Measurements from ENCODE around the gene HMX1. TPM values are rescaled to one million over a fixed set of nuclear protein-coding genes. Genes with fewer than 3 reads are reported as not detected.

The HMX1 gene
- total and polyA plus RNA-seq, 2 donors from 2014 or later: not detected

GRCh38 chr4:8866421-8866820, 5.2 kb downstream of the HMX1 start:
- no peak for FAIRE-seq
- Histone ChIP-seq H3K36me3 (ENCODE audit: control insufficient read depth in 2 of 3, insufficient read depth in 3 of 3, low read length in 3 of 3) (no peaks in the 10 kb centered on the region), H3K9me3 (ENCODE audit: control insufficient read depth in 2 of 3, insufficient read depth in 1 of 3, low read length in 3 of 3) (no peaks in the 10 kb centered on the region), H3K27ac (ENCODE audit: low read depth in 2 of 2, low read length in 2 of 2) (no peak overlapping the region), H3K9ac (ENCODE audit: low read length in 3 of 3) (no peak overlapping the region), H3K27me3 (ENCODE audit: control insufficient read depth, insufficient read depth, low read length) (peaks cover 68% of the 10 kb centered on the region), H3K4me3 (ENCODE audit: low read length in 3 of 3) (no peak overlapping the region), H3K4me1 (ENCODE audit: control insufficient read depth in 2 of 3, insufficient read depth in 2 of 3, low read depth in 1 of 3, low read length in 3 of 3) (no peaks in the 10 kb centered on the region)
- DNase-seq: no peak
- intact Hi-C loops (cut with DNase I): no loop called here
- TF ChIP-seq CTCF (IDR thresholded peaks at IDR 0.05; ENCODE audit: borderline replicate concordance, extremely low read depth, insufficient read depth): no peak

GRCh38 chr4:8865681-8866310, 5.8 kb downstream of the HMX1 start:
- Histone ChIP-seq H3K9ac (ENCODE audit: low read length in 3 of 3) (no peak overlapping the region), H3K27ac (ENCODE audit: low read depth in 2 of 2, low read length in 2 of 2) (no peak overlapping the region), H3K9me3 (ENCODE audit: control insufficient read depth in 2 of 3, insufficient read depth in 1 of 3, low read length in 3 of 3) (no peaks in the 10 kb centered on the region), H3K27me3 (ENCODE audit: control insufficient read depth, insufficient read depth, low read length) (peaks cover 68% of the 10 kb centered on the region), H3K4me1 (ENCODE audit: control insufficient read depth in 2 of 3, insufficient read depth in 2 of 3, low read depth in 1 of 3, low read length in 3 of 3) (no peaks in the 10 kb centered on the region), H3K4me3 (ENCODE audit: low read length in 3 of 3) (no peak overlapping the region), H3K36me3 (ENCODE audit: control insufficient read depth in 2 of 3, insufficient read depth in 3 of 3, low read length in 3 of 3) (no peaks in the 10 kb centered on the region)
- intact Hi-C loops (cut with DNase I): no loop called here
- DNase-seq: no peak
- FAIRE-seq: no peak
- TF ChIP-seq CTCF (IDR thresholded peaks at IDR 0.05; ENCODE audit: borderline replicate concordance, extremely low read depth, insufficient read depth): no peak

GRCh38 chr4:8864912-8865680, 6.5 kb downstream of the HMX1 start:
- Histone ChIP-seq H3K36me3 (ENCODE audit: control insufficient read depth in 2 of 3, insufficient read depth in 3 of 3, low read length in 3 of 3) (no peaks in the 10 kb centered on the region), H3K4me1 (ENCODE audit: control insufficient read depth in 2 of 3, insufficient read depth in 2 of 3, low read depth in 1 of 3, low read length in 3 of 3) (no peaks in the 10 kb centered on the region), H3K9me3 (ENCODE audit: control insufficient read depth in 2 of 3, insufficient read depth in 1 of 3, low read length in 3 of 3) (no peaks in the 10 kb centered on the region), H3K9ac (ENCODE audit: low read length in 3 of 3) (no peak overlapping the region), H3K27ac (ENCODE audit: low read depth in 2 of 2, low read length in 2 of 2) (no peak overlapping the region), H3K27me3 (ENCODE audit: control insufficient read depth, insufficient read depth, low read length) (peaks cover 66% of the 10 kb centered on the region), H3K4me3 (ENCODE audit: low read length in 3 of 3) (no peak overlapping the region)
- DNase-seq: no peak
- no peak for FAIRE-seq
- intact Hi-C loops (cut with DNase I): no loop called here
- no peak for TF ChIP-seq CTCF (IDR thresholded peaks at IDR 0.05; ENCODE audit: borderline replicate concordance, extremely low read depth, insufficient read depth)

All from kidney (tissue), 14 donors.